Left lung (tissue), 10 donors: ENCODE data around the gene HTRA3. TPM values are rescaled to one million over a fixed set of nuclear protein-coding genes. Genes with fewer than 3 reads are reported as not detected.

ENCODE experiments used
- ATAC-seq: fragments of 200-7000 bp; cut with Tn5 transposase; one replicate; pipeline ENCODE4 v1.9.1; 2020; ENCODE audit warnings: moderate library complexity
- DNase-seq, 4 donors: peaks; one replicate each; pipeline ENCODE4 v3.0.0-alpha.2; 2013 to 2020
- H3K27ac ChIP-seq, 2 donors: fragments of 200-600 bp; sonication (generic) in 1 of 2; one replicate each; pipeline versions ENCODE4 v1.5.0 to v1.8.0; 2020 to 2021
- H3K27me3 ChIP-seq, 2 donors: fragments of 200-600 bp; sonication (generic) in 1 of 2; one replicate each; pipeline versions ENCODE4 v1.5.0 to v1.8.0; 2020 to 2021
- H3K36me3 ChIP-seq, 2 donors: fragments of 200-600 bp; sonication (generic) in 1 of 2; one replicate each; pipeline versions ENCODE4 v1.5.0 to v1.8.0; 2020 to 2021
- H3K4me1 ChIP-seq, 2 donors: fragments of 200-600 bp; one replicate each; pipeline ENCODE4 v1.8.0; 2021
- H3K4me3 ChIP-seq, 2 donors: fragments of 200-600 bp; sonication (generic) in 1 of 2; one replicate each; pipeline versions ENCODE4 v1.5.0 to v1.8.0; 2020 to 2021; ENCODE audit warnings: mild to moderate bottlenecking in 1 of 2
- H3K9me3 ChIP-seq, 2 donors: fragments of 200-600 bp; sonication (generic) in 1 of 2; one replicate each; pipeline versions ENCODE4 v1.5.0 to v1.8.0; 2020 to 2021
- CTCF ChIP-seq, 2 donors: fragments of 200-600 bp; sonication (generic) in 1 of 2; IDR thresholded peaks; one replicate each; pipeline versions ENCODE4 v1.5.0 to v1.8.0; 2021; ENCODE audit warnings: antibody characterized with exemption in 2 of 2
- intact Hi-C, 2 donors: fragments of 100-400 bp; cut with DNase I; formaldehyde crosslinking; loops; one replicate each; pipeline versions ENCODE4 v1.11.2 to v1.14.2; 2022
- polyA plus RNA-seq, 6 donors: library from polyadenylated mRNA; unstranded; fragments of 120-200 nt; gene quantifications; one replicate each; pipeline ENCODE4 v1.2.1, GENCODE V29; 2013; ENCODE audit not compliant: insufficient read length in 6 of 6
- total RNA-seq, 2 donors: library from RNA; stranded (reverse); fragmentation: NEBNext Ultra II Directional; extraction: Animal tissue kit (Norgen Biotek cat#: 25700); gene quantifications; one replicate each; pipeline ENCODE4 v1.2.1, GENCODE V29; 2021
- donor health status: DM: no; HTN: yes; CAD: no.
- donor health status: DM: no; HTN: no; CAD: no.

HTRA3 gene
- total and polyA plus RNA-seq, 8 donors: 9.7 to 18.3 (median 12.1) TPM

GRCh38 chr4:8260656-8261111 is 8.9 kb upstream of the HTRA3 start:
- no peaks in the 10 kb centered on the region for H3K9me3 ChIP-seq
- no peak overlapping the region for H3K27ac ChIP-seq
- DNase-seq (peak in 2 of 4 donors; percentile 53 to 66), ATAC-seq (peak; percentile 60)
- no peak for TF ChIP-seq CTCF (IDR thresholded peaks at IDR 0.05)
- no peaks in the 10 kb centered on the region for H3K27me3 ChIP-seq
- peaks cover 0 to 22% of the 10 kb centered on the region in 2 donors for H3K4me1 ChIP-seq
- H3K4me3 ChIP-seq: no peak overlapping the region
- no peaks in the 10 kb centered on the region for H3K36me3 ChIP-seq
- intact Hi-C loops: no loop called here

GRCh38 chr4:8261851-8262535 is 7.6 kb upstream of the HTRA3 start:
- no peak overlapping the region for H3K27ac ChIP-seq
- H3K36me3 ChIP-seq: no peaks in the 10 kb centered on the region
- TF ChIP-seq CTCF (IDR thresholded peaks at IDR 0.05): no peak
- no peaks in the 10 kb centered on the region for H3K9me3 ChIP-seq
- ATAC-seq: peak; percentile 86
- intact Hi-C loops: no loop called here
- no peak overlapping the region for H3K4me3 ChIP-seq
- DNase-seq: peak in 2 of 4 donors; percentile 84 to 88
- peaks cover 0 to 23% of the 10 kb centered on the region in 2 donors for H3K4me1 ChIP-seq
- no peaks in the 10 kb centered on the region for H3K27me3 ChIP-seq

- intact Hi-C loops: no loop called here
- H3K27ac ChIP-seq: no peak overlapping the region
- H3K4me1 ChIP-seq: peaks cover 0 to 30% of the 10 kb centered on the region in 2 donors
- H3K4me3 ChIP-seq: no peak overlapping the region
- no peak for DNase-seq
- no peaks in the 10 kb centered on the region for H3K9me3 ChIP-seq
- no peak for TF ChIP-seq CTCF (IDR thresholded peaks at IDR 0.05)
- H3K36me3 ChIP-seq: no peaks in the 10 kb centered on the region
- H3K27me3 ChIP-seq: no peaks in the 10 kb centered on the region
- ATAC-seq: no peak
These were observed 6.8 kb upstream of the HTRA3 start for GRCh38 chr4:8262637-8263322.

GRCh38 chr4:8263397-8263796 is 6.2 kb upstream of the HTRA3 start:
- TF ChIP-seq CTCF (IDR thresholded peaks at IDR 0.05): no peak
- Histone ChIP-seq H3K4me3 (no peak overlapping the region), H3K9me3 (no peaks in the 10 kb centered on the region), H3K36me3 (no peaks in the 10 kb centered on the region), H3K27me3 (no peaks in the 10 kb centered on the region), H3K4me1 (peaks cover 0 to 30% of the 10 kb centered on the region in 2 donors), H3K27ac (no peak overlapping the region)
- ATAC-seq: no peak
- intact Hi-C loops: no loop called here
- no peak for DNase-seq

- no peak for ATAC-seq
- no peak for TF ChIP-seq CTCF (IDR thresholded peaks at IDR 0.05)
- peaks cover 0 to 3% of the 10 kb centered on the region in 2 donors for H3K27me3 ChIP-seq
- H3K4me3 ChIP-seq: no peak overlapping the region
- intact Hi-C loops: no loop called here
- H3K36me3 ChIP-seq: no peaks in the 10 kb centered on the region
- no peak for DNase-seq
- no peaks in the 10 kb centered on the region for H3K9me3 ChIP-seq
- no peak overlapping the region for H3K27ac ChIP-seq
- peaks cover 0 to 32% of the 10 kb centered on the region in 2 donors for H3K4me1 ChIP-seq
These were observed 5.4 kb upstream of the HTRA3 start for GRCh38 chr4:8264106-8264505.
